MM.1S (cell line): Measurements from ENCODE around the gene KLK10.

ENCODE experiments used
- DNase-seq: peaks from one replicate; pipeline ENCODE4 v3.0.0-alpha.2; 2015
- H2AFZ ChIP-seq: fragments of 300-600 bp; sonication (generic); 2 replicates; pipeline ENCODE4 v1.6.0; 2016; ENCODE audit warnings: antibody characterized with exemption, low read length
- H3F3A ChIP-seq: fragments of 300-600 bp; sonication (generic); 2 replicates; pipeline ENCODE4 v1.6.1; 2016; ENCODE audit warnings: mild to moderate bottlenecking, antibody characterized with exemption, low read length, moderate library complexity, mixed read lengths; ENCODE audit not compliant: insufficient read depth
- H3K27ac ChIP-seq: fragments of 300-600 bp; sonication (generic); 2 replicates; pipeline ENCODE4 v1.5.1; 2016; ENCODE audit warnings: mild to moderate bottlenecking, low read length
- H3K27me3 ChIP-seq: fragments of 300-600 bp; sonication (generic); replicated peaks from 2 replicates; pipeline ENCODE4 v1.6.0; 2016; ENCODE audit warnings: low read length; ENCODE audit not compliant: insufficient read depth
- H3K36me3 ChIP-seq: fragments of 300-600 bp; sonication (generic); replicated peaks from 2 replicates; pipeline ENCODE4 v1.6.1; 2016; ENCODE audit warnings: mild to moderate bottlenecking, low read length, mixed read lengths; ENCODE audit not compliant: insufficient read depth
- H3K4me1 ChIP-seq: fragments of 300-600 bp; sonication (generic); 2 replicates; pipeline ENCODE4 v1.6.1; 2016; ENCODE audit warnings: low read length, mixed read lengths
- H3K4me2 ChIP-seq: fragments of 300-600 bp; sonication (generic); 2 replicates; pipeline ENCODE4 v1.6.0; 2016; ENCODE audit warnings: low read depth, low read length
- H3K4me3 ChIP-seq: fragments of 300-600 bp; sonication (generic); 2 replicates; pipeline ENCODE4 v1.5.1; 2016; ENCODE audit warnings: low read length, mixed read lengths
- H3K79me2 ChIP-seq: fragments of 300-600 bp; sonication (generic); 2 replicates; pipeline ENCODE4 v1.6.1; 2016; ENCODE audit warnings: mixed run types, low read length, mixed read lengths
- H3K9ac ChIP-seq: fragments of 300-600 bp; sonication (generic); 2 replicates; pipeline ENCODE4 v1.6.1; 2016; ENCODE audit warnings: low read length, mixed read lengths
- H3K9me2 ChIP-seq: fragments of 300-600 bp; sonication (generic); replicated peaks from 2 replicates; pipeline ENCODE4 v1.6.1; 2016; ENCODE audit warnings: mild to moderate bottlenecking, low read length, mixed read lengths; ENCODE audit not compliant: insufficient read depth
- H3K9me3 ChIP-seq: fragments of 300-600 bp; sonication (generic); replicated peaks from 2 replicates; pipeline ENCODE4 v1.6.1; 2016; ENCODE audit warnings: mild to moderate bottlenecking, low read length, mixed read lengths; ENCODE audit not compliant: insufficient read depth
- H4K20me1 ChIP-seq: fragments of 300-600 bp; sonication (generic); 2 replicates; pipeline ENCODE4 v1.6.1; 2016; ENCODE audit warnings: mild to moderate bottlenecking, low read length, moderate library complexity, mixed read lengths; ENCODE audit not compliant: insufficient read depth
- EZH2 ChIP-seq: fragments of 300-600 bp; sonication (generic); optimal IDR thresholded peaks from 2 replicates; pipeline ENCODE3; 2017; ENCODE audit warnings: low read depth, mild to moderate bottlenecking, antibody characterized with exemption, low read length, mixed read lengths
- EZH2phosphoT487 ChIP-seq: fragments of 300-600 bp; sonication (generic); IDR thresholded peaks from 2 replicates; pipeline ENCODE4 v1.6.1; 2018; ENCODE audit warnings: antibody characterized with exemption, low read length
- TF ChIP-seq, protein P1 (sequence below): fragments of 300-600 bp; sonication (generic); IDR thresholded peaks from 2 replicates; pipeline ENCODE4 v1.5.1; 2016; ENCODE audit warnings: antibody characterized with exemption, low read length, mixed read lengths

KLK10 gene

DNA sequence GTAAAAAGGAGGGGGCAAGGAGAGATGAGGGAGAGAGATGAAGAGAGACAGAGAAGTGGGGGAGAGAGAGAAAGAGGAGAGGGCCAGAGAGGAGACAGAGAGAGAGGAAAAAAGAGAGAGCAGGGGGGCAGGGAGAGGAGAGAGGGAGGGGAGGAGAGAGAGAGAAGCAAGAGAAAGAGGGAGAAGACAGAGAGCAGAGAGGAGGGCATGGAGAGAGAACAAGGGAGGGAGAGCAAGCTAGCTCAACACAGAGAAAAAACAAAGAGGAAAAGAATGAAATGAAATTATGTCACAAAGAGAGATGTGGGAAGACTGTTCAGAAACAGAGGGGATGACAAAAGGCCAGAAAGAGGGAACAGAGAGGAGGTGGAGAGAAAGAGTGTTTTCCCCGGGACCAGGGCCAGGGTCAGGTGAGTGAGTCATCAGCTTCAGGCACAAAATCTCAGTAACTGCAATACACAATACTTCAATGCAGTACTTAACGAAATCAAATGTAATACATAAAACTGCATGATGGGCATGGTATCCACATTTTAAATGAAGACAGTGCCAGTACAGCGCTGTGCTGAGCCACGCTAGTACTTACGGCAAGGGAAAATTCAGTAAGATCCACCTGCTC is 40.6 kb downstream of the KLK10 start:
- DNase-seq: no peak
- Histone ChIP-seq H3K4me1 (no peaks in the 10 kb centered on the region), H3F3A (no peaks in the 10 kb centered on the region), H2AFZ (no peak overlapping the region), H3K9me2 (no peaks in the 10 kb centered on the region), H4K20me1 (no peaks in the 10 kb centered on the region), H3K79me2 (no peaks in the 10 kb centered on the region), H3K36me3 (no peaks in the 10 kb centered on the region), H3K9me3 (no peaks in the 10 kb centered on the region), H3K4me2 (no peak overlapping the region), H3K9ac (no peak overlapping the region), H3K4me3 (no peak overlapping the region), H3K27ac (no peak overlapping the region), H3K27me3 (no peaks in the 10 kb centered on the region)
- TF ChIP-seq EZH2: no peak
- TF ChIP-seq, protein P1, sequence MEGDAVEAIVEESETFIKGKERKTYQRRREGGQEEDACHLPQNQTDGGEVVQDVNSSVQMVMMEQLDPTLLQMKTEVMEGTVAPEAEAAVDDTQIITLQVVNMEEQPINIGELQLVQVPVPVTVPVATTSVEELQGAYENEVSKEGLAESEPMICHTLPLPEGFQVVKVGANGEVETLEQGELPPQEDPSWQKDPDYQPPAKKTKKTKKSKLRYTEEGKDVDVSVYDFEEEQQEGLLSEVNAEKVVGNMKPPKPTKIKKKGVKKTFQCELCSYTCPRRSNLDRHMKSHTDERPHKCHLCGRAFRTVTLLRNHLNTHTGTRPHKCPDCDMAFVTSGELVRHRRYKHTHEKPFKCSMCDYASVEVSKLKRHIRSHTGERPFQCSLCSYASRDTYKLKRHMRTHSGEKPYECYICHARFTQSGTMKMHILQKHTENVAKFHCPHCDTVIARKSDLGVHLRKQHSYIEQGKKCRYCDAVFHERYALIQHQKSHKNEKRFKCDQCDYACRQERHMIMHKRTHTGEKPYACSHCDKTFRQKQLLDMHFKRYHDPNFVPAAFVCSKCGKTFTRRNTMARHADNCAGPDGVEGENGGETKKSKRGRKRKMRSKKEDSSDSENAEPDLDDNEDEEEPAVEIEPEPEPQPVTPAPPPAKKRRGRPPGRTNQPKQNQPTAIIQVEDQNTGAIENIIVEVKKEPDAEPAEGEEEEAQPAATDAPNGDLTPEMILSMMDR: no peak
- no peak for TF ChIP-seq EZH2phosphoT487

DNA sequence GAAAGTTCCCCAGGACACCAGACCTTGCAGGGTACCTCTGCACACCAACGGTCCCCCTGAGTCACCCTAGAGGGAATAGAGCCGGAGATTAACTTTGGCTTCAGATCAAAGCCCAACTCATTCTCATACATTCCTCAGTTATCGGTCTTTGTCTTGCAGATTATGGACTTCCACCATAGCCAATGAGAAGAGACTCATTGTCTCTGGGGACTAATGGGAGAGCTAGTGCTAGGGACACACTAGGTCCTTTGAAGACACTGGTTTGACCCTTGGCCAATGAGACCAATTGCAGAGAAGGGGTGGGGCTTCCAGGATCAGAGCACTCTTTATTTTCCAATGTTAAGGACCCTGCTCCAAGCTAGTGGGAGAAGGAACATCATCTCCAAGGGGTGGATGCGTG is 41.9 kb downstream of the KLK10 start:
- H3K27ac ChIP-seq: no peak overlapping the region
- H3K36me3 ChIP-seq: no peaks in the 10 kb centered on the region
- H3K4me2 ChIP-seq: no peak overlapping the region
- no peaks in the 10 kb centered on the region for H4K20me1 ChIP-seq
- no peaks in the 10 kb centered on the region for H3K4me1 ChIP-seq
- no peaks in the 10 kb centered on the region for H3K9me2 ChIP-seq
- H3K9ac ChIP-seq: no peak overlapping the region
- no peaks in the 10 kb centered on the region for H3K9me3 ChIP-seq
- DNase-seq: no peak
- H3K79me2 ChIP-seq: no peaks in the 10 kb centered on the region
- no peak overlapping the region for H2AFZ ChIP-seq
- H3K27me3 ChIP-seq: no peaks in the 10 kb centered on the region
- H3K4me3 ChIP-seq: no peak overlapping the region
- H3F3A ChIP-seq: no peaks in the 10 kb centered on the region
- TF ChIP-seq EZH2phosphoT487 (no peak), EZH2 (no peak)
- TF ChIP-seq, protein P1: no peak

GRCh38 chr19:50975766-50976165 is 43.7 kb downstream of the KLK10 start:
- H3K9me2 ChIP-seq: no peaks in the 10 kb centered on the region
- H3K79me2 ChIP-seq: no peaks in the 10 kb centered on the region
- no peaks in the 10 kb centered on the region for H3K4me1 ChIP-seq
- H3K36me3 ChIP-seq: no peaks in the 10 kb centered on the region
- TF ChIP-seq EZH2phosphoT487 (no peak), EZH2 (no peak)
- TF ChIP-seq, protein P1: no peak
- DNase-seq: no peak
- H3K9me3 ChIP-seq: no peaks in the 10 kb centered on the region
- no peak overlapping the region for H3K4me2 ChIP-seq
- H3K27me3 ChIP-seq: no peaks in the 10 kb centered on the region
- no peak overlapping the region for H3K27ac ChIP-seq
- no peak overlapping the region for H3K9ac ChIP-seq
- H3F3A ChIP-seq: no peaks in the 10 kb centered on the region
- H4K20me1 ChIP-seq: no peaks in the 10 kb centered on the region
- H3K4me3 ChIP-seq: no peak overlapping the region
- H2AFZ ChIP-seq: no peak overlapping the region
